B cell (primary cell): ENCODE data around the gene MAP6. TPM values are rescaled to one million over a fixed set of nuclear protein-coding genes. Genes with fewer than 3 reads are reported as not detected.

ENCODE experiments used
- ATAC-seq: fragments of 200-7000 bp; cut with Tn5 transposase; one replicate; pipeline ENCODE4 v1.10.0; 2021; ENCODE audit warnings: low read depth, mild to moderate bottlenecking, moderate number of reproducible peaks, moderate library complexity
- CTCF ChIA-PET: fragments of 350-600 bp; sonication (Branson Sonifier 250); formaldehyde crosslinking; loops from one replicate; lab custom pipeline; 2021; ENCODE audit warnings: antibody characterized with exemption, inconsistent platforms; lab: Charles Lee
- POLR2A ChIA-PET: fragments of 350-600 bp; sonication (Branson Sonifier 250); formaldehyde crosslinking; loops from one replicate; lab custom pipeline; 2021; ENCODE audit warnings: antibody characterized with exemption; lab: Charles Lee
- DNase-seq: peaks from one replicate; pipeline ENCODE4 v3.0.0; 2013
- H2AFZ ChIP-seq: 2 replicates; pipeline ENCODE4 v1.6.1; 2012; ENCODE audit warnings: mild to moderate bottlenecking, low read depth, low read length; ENCODE audit not compliant: insufficient read depth, poor library complexity, severe bottlenecking
- H3K27ac ChIP-seq, 2 donors: 1 replicate in 1 of 2; 2 replicates in 1 of 2; pipeline ENCODE4 v1.5.1; 2012 to 2013; ENCODE audit warnings: low read length in 2 of 2, mild to moderate bottlenecking in 2 of 2, moderate library complexity in 1 of 2
- H3K27me3 ChIP-seq, 4 experiments: fragments of 200-600 bp in 1 of 4; sonication (generic) in 1 of 4; replicated peaks in 1 of 4; 1 replicate in 2 of 4; 2 replicates in 2 of 4; pipeline versions ENCODE4 v1.6.1 to v1.7.0; 2013 to 2016; ENCODE audit warnings: low read length in 3 of 4, mild to moderate bottlenecking in 2 of 4, mixed read lengths in 1 of 4, moderate library complexity in 1 of 4; ENCODE audit not compliant: insufficient read depth in 4 of 4, control insufficient read depth in 3 of 4; ENCODE audit errors: control extremely low read depth in 1 of 4
- H3K36me3 ChIP-seq, 2 experiments: replicated peaks in 1 of 2; 1 replicate in 1 of 2; 2 replicates in 1 of 2; pipeline versions ENCODE4 v1.6.1 to v1.7.1; 2013; ENCODE audit warnings: low read length in 1 of 2; ENCODE audit not compliant: insufficient read depth in 2 of 2, control insufficient read depth in 1 of 2; ENCODE audit errors: control extremely low read depth in 1 of 2, extremely low read depth in 1 of 2
- H3K4me1 ChIP-seq, 2 donors: fragments of 200-600 bp in 1 of 2; sonication (generic) in 1 of 2; 1 replicate in 1 of 2; 2 replicates in 1 of 2; pipeline versions ENCODE4 v1.5.1 to v1.6.1; 2013 to 2017; ENCODE audit warnings: low read length in 2 of 2; ENCODE audit not compliant: control insufficient read depth in 2 of 2, insufficient read depth in 2 of 2
- H3K4me2 ChIP-seq: replicated peaks from 2 replicates; pipeline ENCODE3; 2012; ENCODE audit warnings: mild to moderate bottlenecking, low read depth, low read length; ENCODE audit not compliant: poor library complexity, severe bottlenecking
- H3K4me3 ChIP-seq, 5 experiments: fragments of 200-600 bp in 1 of 5; sonication (generic) in 1 of 5; 1 replicate in 3 of 5; 2 replicates in 2 of 5; pipeline versions ENCODE4 v1.5.1 to v1.7.0; 2011 to 2016; ENCODE audit warnings: low read length in 4 of 5, mild to moderate bottlenecking in 4 of 5, low read depth in 2 of 5, control low read depth in 1 of 5, moderate library complexity in 1 of 5; ENCODE audit not compliant: insufficient read depth in 1 of 5; ENCODE audit errors: control extremely low read depth in 1 of 5, extremely low read depth in 1 of 5
- H3K79me2 ChIP-seq: fragments of 200-600 bp; sonication (generic); one replicate; pipeline ENCODE4 v1.6.0; 2016; ENCODE audit warnings: low read length; ENCODE audit not compliant: control insufficient read depth, insufficient read depth
- H3K9ac ChIP-seq: fragments of 200-600 bp; sonication (generic); 2 replicates; pipeline ENCODE4 v1.6.1; 2017; ENCODE audit warnings: mild to moderate bottlenecking, low read length, moderate library complexity
- H3K9me3 ChIP-seq, 3 donors: one replicate each; pipeline versions ENCODE4 v1.6.1 to v1.7.1; 2013; ENCODE audit warnings: low read length in 2 of 3; ENCODE audit not compliant: control insufficient read depth in 2 of 3, insufficient read depth in 1 of 3; ENCODE audit errors: control extremely low read depth in 1 of 3
- H4K20me1 ChIP-seq: 2 replicates; pipeline ENCODE4 v1.6.0; 2012; ENCODE audit warnings: mild to moderate bottlenecking, low read length; ENCODE audit not compliant: insufficient read depth, control insufficient read depth, poor library complexity, severe bottlenecking
- H3K27ac Mint-ChIP-seq: one replicate; pipeline ENCODE4 v1.8.0; 2021; ENCODE audit warnings: mixed read lengths
- H3K27me3 Mint-ChIP-seq: one replicate; pipeline ENCODE4 v1.8.0; 2021; ENCODE audit warnings: mixed read lengths
- H3K4me1 Mint-ChIP-seq: one replicate; pipeline ENCODE4 v1.8.0; 2021; ENCODE audit warnings: mixed read lengths
- H3K4me3 Mint-ChIP-seq: one replicate; pipeline ENCODE4 v1.8.0; 2021; ENCODE audit warnings: mixed read lengths
- H3K9me3 Mint-ChIP-seq: one replicate; pipeline ENCODE4 v1.8.0; 2022; ENCODE audit warnings: mixed read lengths; ENCODE audit not compliant: insufficient read depth
- EZH2 ChIP-seq: IDR thresholded peaks from 2 replicates; pipeline ENCODE4 v1.6.1; 2012; ENCODE audit warnings: borderline replicate concordance, low read depth, mild to moderate bottlenecking, moderate library complexity, low read length; ENCODE audit not compliant: insufficient read depth, poor library complexity, severe bottlenecking
- WGBS: methylation state at CpG from one replicate; pipeline ENCODE4 v1.1.5; 2013; ENCODE audit warnings: missing lambda C conversion rate; ENCODE audit not compliant: insufficient coverage; 5-methylcytosine and 5-hydroxymethylcytosine counted together
- intact Hi-C: fragments of 100-400 bp; cut with micrococcal nuclease; formaldehyde crosslinking; loops from one replicate; pipeline ENCODE4 v1.10.0; 2022
- polyA plus RNA-seq: library from polyadenylated mRNA; depleted of rRNA; stranded (reverse); fragments of >200 nt; gene quantifications from 2 replicates; pipeline ENCODE4 v1.2.3, GENCODE V29; 2012
- total RNA-seq, 2 donors: library from RNA; stranded (reverse); fragments of 120-200 nt in 1 of 2; gene quantifications; 1 replicate in 1 of 2; 2 replicates in 1 of 2; pipeline versions ENCODE4 v1.2.3 to v1.2.4, GENCODE V29; 2013 to 2022
- TF ChIP-seq, protein P1 (sequence below): fragments of 200-600 bp; IDR thresholded peaks from one replicate; pipeline ENCODE4 v1.8.0; 2022; ENCODE audit warnings: antibody characterized with exemption, mild to moderate bottlenecking

Gene MAP6
- total and polyA plus RNA-seq, 2 donors (not counting 1 experiment from before 2014, with no cell fraction given), result 0.54 to 0.57 TPM

DNA sequence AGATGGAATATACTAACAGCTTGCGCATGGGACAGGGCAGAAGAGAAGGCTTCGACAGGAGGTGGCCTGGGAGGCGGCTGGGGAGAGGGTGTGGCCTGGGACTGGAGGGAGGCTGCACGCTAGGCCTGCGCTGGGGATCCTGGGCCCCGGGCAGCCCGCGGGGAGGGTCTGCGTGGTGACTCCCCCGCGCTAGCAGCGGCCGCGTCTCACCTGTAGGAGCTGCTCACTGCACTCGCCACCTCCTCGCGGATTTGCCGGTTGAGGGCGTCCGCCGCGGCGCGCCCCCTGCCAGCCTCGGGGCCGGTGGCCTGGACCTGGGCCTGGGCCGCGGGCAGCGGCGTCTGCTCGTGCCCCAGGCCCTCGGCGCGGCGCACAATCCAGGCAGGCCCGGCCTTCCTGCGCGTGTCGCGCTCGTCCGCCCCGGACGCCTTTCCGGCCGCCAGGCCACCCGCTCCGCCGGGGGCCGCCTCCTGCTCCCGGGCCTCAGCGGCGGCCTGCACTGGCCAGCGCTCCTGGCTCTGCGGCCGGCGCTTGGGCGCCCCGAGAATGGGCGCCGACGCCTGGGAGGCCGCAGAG is 1.5 kb downstream of the MAP6 start:
- Mint-ChIP-seq H3K9me3 (no peaks in the 10 kb centered on the region), H3K4me1 (peaks cover 13% of the 10 kb centered on the region), H3K4me3 (peak overlapping the region; percentile 81), H3K27me3 (peaks cover 68% of the 10 kb centered on the region), H3K27ac (no peak overlapping the region)
- H3K4me1 ChIP-seq, result peaks cover 16 to 22% of the 10 kb centered on the region in 2 donors
- H3K9me3 ChIP-seq, result peaks cover 0 to 10% (median 0%) of the 10 kb centered on the region in 3 donors
- H3K36me3 ChIP-seq, result no peaks in the 10 kb centered on the region
- intact Hi-C loops, result no loop called here
- H3K27me3 ChIP-seq, result peaks cover 0 to 65% (median 50%) of the 10 kb centered on the region in 4 experiments
- ChIA-PET CTCF (interaction anchor here (1.0 kb wide), 2 partner anchors 39 to 206 kb away, joined by 3 read pairs; no protein-coding TSS in a partner anchor), POLR2A (no interaction called here)
- H3K9ac ChIP-seq, result peak overlapping the region; percentile 65
- WGBS, result 2% methylated on average over 63 of the region's 63 CpGs
- no peaks in the 10 kb centered on the region for H4K20me1 ChIP-seq
- peak overlapping the region in 4 of 5 experiments; percentile 18 to 76 (median 50) for H3K4me3 ChIP-seq
- peak overlapping the region; percentile 94 for H3K4me2 ChIP-seq
- peak overlapping the region; percentile 78 for H2AFZ ChIP-seq
- no peak for TF ChIP-seq EZH2
- TF ChIP-seq, protein P1, sequence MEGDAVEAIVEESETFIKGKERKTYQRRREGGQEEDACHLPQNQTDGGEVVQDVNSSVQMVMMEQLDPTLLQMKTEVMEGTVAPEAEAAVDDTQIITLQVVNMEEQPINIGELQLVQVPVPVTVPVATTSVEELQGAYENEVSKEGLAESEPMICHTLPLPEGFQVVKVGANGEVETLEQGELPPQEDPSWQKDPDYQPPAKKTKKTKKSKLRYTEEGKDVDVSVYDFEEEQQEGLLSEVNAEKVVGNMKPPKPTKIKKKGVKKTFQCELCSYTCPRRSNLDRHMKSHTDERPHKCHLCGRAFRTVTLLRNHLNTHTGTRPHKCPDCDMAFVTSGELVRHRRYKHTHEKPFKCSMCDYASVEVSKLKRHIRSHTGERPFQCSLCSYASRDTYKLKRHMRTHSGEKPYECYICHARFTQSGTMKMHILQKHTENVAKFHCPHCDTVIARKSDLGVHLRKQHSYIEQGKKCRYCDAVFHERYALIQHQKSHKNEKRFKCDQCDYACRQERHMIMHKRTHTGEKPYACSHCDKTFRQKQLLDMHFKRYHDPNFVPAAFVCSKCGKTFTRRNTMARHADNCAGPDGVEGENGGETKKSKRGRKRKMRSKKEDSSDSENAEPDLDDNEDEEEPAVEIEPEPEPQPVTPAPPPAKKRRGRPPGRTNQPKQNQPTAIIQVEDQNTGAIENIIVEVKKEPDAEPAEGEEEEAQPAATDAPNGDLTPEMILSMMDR, result no peak
- no peaks in the 10 kb centered on the region for H3K79me2 ChIP-seq
- DNase-seq (peak; percentile 47), ATAC-seq (peak; percentile 29)
- no peak overlapping the region for H3K27ac ChIP-seq

DNA sequence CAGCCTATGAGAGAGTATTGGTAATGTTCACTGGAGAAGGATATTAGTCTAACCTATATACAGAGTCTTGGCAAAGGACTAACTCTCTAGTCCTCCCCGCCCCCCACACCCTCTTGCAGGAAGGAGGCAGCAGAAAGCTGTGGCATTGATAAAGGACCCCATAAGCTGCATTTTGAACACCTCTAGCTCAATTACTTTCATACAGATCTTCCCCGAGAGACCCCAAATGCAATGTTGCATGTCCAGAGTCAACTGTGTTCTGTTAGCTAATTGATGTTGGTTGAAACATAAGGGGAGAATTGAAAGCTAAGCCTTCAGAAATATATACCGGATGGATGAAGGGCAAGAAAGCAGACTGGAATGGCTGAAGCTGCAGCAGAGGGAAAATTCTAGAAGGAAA is 2.8 kb downstream of the MAP6 start:
- CTCF ChIA-PET, result interaction anchor here (1.0 kb wide), 1 partner anchor 204 kb away, joined by 3 read pairs; no protein-coding TSS in a partner anchor
- Mint-ChIP-seq H3K9me3 (no peaks in the 10 kb centered on the region), H3K4me3 (peak overlapping the region; percentile 38), H3K4me1 (peaks cover 13% of the 10 kb centered on the region), H3K27ac (no peak overlapping the region), H3K27me3 (peaks cover 59% of the 10 kb centered on the region)
- TF ChIP-seq, protein P1, result no peak
- no peak for TF ChIP-seq EZH2
- H3K9ac ChIP-seq, result no peak overlapping the region
- H3K27me3 ChIP-seq, result peaks cover 0 to 62% (median 48%) of the 10 kb centered on the region in 4 experiments
- no peaks in the 10 kb centered on the region for H3K79me2 ChIP-seq
- no peak overlapping the region for H3K27ac ChIP-seq
- DNase-seq (no peak), ATAC-seq (no peak)
- POLR2A ChIA-PET, result interaction anchor here (0.6 kb wide), 1 partner anchor 15 kb away, joined by 3 read pairs; no protein-coding TSS in a partner anchor
- peaks cover 0 to 10% (median 0%) of the 10 kb centered on the region in 3 donors for H3K9me3 ChIP-seq
- peaks cover 16 to 22% of the 10 kb centered on the region in 2 donors for H3K4me1 ChIP-seq
- intact Hi-C loops, result no loop called here
- no peak overlapping the region for H2AFZ ChIP-seq
- no peaks in the 10 kb centered on the region for H3K36me3 ChIP-seq
- no peaks in the 10 kb centered on the region for H4K20me1 ChIP-seq
- WGBS, result 70% methylated on average over 1 of the region's 3 CpGs
- no peak overlapping the region for H3K4me2 ChIP-seq
- no peak overlapping the region for H3K4me3 ChIP-seq
